Globus pallidus (tissue), 1 donor: ENCODE data around the gene CLDN9.
A peak's percentile ranks its signal among the peaks of the same experiment; 100 is the strongest.

ENCODE experiments used
- DNase-seq: peaks from one replicate; pipeline ENCODE4 v3.0.0-alpha.2; 2015; ENCODE audit warnings: low spot score

Gene CLDN9

DNA sequence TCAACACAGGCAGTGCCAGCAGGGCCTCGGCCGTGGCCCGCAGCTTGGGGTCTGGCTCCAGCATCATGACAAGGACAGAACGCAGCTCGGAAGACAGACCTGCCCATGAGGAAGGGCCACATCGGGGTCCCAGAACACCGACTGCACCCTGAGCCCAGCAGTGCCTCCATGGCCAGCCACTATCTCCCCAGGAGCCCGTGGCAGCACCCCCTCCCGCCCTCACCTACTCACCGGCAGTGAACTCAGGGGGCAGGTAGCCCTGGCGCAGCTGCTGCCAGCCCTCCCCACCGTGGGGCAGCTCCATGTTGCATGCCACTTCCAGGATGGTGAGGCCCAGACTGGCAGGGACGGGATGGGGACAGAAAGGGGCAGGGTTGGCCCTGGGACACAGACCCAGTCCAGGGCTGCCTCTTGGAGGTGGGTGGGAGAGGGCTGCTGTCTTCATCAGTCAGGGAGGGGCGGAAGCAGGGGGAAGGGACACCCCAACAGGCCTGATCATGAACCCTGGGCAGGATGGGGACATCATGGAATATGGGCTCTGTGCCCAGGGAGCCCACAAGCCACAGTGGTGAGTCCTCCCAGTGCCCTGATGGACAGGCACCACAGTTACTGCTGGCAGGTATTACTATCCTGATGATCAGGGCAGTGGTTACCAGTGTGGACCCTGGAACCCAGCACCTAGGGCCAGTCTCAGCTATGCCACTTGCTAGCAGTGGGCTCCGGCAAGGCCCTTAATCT lies 38.2 kb upstream of the CLDN9 start:
- DNase-seq = no peak

DNA sequence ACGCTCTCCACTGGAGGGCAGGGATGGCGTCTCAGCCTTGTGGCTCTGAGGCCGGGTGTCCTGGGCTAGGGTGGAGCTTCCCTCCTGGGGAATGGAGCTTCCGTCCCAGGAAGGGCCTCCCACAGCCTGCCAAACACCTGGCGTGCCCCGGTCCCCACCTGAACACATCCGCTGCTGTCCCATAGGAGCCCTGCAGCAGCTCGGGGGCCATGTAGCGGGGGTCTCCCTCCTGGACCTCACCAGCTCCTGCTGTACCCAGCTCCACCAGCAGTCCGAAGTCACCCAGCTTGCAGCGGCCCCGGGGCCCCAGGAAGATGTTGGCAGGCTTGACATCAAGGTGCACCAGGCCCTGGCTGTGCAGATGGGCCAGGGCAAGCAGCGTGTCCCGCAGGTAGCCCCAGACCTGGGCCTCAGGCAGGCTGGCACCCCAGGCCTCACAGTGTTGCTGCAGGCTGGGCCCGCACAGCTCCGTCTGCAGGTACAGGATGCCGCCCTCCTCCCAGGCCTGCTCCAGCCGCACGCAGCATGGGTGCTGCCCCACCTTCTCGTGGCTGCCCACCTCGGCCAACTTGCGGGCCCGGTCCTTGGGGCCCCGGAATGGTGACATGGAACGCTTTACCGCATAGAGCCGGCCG lies 37.4 kb upstream of the CLDN9 start:
- DNase-seq = no peak

DNA sequence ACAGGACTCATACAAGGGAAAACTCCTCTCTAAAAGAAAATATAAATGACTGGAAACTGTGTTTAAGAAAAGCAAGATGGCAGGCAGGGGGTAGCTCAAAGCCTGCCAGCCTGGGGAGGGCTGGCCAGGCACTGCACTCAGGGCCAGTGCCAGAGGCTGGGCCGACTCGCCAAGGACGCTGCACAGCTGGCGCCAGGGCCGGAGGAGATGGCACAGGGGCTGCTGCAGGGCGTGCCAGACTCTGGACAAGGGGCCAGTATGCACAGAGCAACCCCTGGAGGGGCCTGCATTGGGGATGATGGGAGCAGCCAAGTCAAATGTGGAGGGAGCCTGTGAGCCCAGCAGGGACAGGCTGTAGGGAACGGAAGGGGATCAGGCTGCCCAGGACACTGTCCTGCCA lies 36.5 kb upstream of the CLDN9 start:
- no peak for DNase-seq

DNA sequence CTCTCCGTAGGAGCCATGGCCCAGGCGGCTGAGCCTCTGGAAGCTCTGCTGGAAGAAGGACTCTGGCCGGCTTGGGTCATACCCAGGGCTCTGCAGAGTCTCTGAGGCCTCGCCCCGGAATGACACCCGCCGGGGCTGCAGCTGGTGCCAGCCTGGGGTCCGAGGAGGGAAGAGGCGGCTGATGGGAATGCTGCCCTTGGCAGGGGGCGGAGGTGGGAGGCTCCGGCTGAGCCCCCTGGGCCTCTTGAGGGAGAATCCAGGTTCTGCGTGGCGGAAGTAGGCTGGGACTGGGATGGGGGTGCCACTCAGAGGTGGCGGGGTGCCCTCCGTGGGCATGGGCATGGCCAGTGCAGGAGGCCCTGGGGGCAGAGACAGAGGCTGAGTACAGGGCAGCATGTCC lies 36.0 kb upstream of the CLDN9 start:
- DNase-seq = no peak

DNA sequence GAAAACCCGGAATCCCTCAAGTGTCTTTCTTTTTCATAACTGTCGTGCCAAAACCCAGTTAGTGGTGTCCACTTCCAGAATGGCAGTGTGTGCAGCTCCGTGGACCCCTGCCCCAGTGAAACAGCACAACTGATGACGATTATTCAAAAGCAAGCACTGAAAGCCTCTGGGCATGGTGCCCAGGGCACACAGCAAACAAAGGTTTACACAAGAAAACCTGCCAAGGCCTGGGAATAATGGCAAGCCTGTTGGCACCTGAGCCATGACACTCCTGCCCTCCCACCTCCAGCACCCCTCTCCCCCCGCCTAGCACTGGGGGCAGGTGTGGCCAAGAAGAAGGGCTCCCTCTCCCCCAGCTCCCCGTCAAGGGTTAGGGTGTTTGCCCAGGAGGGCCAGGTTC lies 35.3 kb upstream of the CLDN9 start:
- no peak for DNase-seq

DNA sequence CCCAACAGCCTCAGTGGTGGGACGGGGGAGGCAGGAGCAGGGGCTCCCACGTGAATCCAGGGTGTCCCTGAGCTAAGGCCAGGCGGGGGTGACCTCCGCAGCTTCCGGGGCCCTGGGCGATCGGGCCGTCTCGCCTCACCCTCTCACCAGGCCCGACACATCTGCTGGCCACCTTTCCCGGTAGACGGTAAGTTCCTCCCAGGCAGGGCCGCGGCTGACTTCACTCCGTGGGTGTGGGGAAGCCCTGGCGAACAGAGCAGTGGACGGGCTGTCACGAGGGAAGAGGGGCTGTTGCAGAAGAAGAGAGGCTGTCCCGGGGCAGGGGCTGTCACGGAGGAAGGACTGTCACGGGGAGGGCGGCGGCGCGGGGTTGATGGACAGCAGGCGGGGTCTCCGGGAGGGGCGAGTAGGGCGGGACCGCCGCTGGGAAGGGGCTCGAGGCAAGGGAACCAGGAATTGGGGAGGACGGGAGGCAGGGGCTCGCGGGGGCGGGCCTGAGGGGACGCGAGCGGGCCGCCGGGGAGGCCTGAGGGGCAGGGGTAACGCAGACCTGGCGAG lies 33.0 kb upstream of the CLDN9 start:
- DNase-seq = no peak

DNA sequence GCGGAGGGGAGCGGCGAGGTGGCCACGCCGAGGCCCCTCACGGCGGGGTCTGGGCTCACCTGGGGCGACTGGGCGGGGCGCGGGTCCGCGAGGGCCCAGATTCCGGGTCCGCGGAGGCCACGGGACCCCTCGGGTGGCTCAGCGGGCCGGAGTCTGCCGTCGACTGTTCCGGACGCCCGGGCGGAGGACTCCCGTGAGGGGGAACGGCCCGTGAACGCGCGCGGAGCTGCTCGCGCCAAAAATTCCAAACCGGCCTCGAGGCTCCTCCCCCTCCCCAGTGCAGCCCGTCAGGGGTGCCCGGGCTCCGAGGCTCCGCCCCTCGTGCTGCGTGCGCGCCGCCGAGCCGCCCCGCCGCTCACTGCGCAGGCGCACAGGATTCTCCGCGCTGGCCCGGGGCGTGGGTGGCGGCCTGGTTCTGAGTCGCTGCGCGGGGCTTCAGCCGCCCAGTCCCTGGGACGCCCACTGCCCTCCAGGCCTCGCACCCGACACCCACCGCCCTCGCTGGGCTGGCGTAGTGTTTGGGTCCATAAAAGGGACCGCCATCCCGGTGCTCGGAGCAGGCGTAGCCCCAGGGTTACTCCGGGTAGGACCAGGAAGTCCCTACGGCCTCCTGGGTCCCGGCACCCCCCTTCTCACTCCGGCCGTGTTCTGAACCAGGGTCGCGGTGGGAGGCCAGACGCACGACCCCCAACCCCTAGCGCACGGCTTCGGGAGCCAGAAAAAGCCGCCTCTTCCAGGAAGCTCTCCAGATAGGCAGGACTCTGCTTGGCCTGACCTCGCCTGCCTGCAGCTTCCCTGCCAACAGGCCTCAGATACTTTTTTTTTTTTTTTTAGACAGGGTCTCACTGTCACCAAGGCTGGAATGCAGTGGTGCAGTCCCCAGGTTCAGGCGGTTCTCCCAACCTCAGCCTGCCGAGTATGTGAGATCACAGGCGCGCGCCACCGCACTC lies 32.2 kb upstream of the CLDN9 start, which contains the start of gene PKMYT1:
TSS of gene PKMYT1 (minus strand) at position 220 of the 950 bp plus-strand sequence. CDS start 789 bp downstream, outside the sequence.
- peak; percentile 83 for DNase-seq

DNA sequence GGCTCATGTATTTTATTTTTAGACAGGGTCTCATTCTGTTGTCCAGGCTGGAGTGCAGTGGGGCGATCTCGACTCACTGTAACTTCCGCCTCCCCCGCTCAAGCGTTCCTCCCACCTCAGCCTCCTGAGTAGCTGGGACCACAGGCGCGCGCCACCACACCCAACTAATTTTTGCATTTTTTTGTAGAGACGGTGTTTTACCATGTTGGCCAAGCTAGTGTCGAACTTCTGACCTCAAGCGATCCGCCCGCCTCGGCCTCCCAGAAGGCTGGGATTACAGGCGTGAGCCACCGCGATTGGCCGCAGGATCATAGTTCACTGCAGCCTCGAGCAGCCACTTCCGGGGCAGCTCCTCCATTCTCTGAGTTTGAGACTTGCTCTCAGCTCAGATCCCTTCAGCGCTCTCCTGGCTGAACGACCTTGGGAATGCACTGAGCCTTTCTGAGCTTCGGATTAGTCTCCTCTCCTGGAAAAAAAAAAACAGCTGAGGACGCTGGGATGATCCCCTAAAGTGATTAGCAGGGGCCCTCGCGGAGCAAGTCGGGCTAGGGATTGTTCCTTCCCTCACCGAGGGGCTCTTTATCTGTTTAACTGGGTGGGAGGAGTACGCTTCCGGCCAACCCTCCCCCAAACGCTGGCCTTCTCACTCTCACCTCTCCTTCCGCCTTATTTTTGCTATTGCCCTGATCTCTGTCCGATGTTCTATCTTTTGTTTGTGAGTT lies 31.4 kb upstream of the CLDN9 start:
- no peak for DNase-seq

DNA sequence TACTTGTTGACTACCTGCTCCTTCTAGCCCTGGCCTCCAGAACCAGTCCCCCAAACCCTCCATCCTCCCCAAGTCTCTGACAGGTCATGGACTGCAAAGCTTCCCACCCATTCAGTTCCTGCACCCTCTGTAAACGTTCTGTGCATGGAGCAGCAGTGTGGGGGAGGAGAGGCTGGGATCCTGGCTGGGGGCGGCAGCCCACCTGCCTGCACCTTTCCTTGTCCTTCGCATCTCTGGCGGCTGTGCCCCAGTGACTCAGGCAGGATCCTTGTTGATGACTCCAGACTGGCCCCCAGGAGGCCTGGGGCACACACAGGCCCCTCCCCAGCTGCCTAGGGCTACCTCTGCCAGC lies 30.8 kb upstream of the CLDN9 start:
- DNase-seq = no peak

DNA sequence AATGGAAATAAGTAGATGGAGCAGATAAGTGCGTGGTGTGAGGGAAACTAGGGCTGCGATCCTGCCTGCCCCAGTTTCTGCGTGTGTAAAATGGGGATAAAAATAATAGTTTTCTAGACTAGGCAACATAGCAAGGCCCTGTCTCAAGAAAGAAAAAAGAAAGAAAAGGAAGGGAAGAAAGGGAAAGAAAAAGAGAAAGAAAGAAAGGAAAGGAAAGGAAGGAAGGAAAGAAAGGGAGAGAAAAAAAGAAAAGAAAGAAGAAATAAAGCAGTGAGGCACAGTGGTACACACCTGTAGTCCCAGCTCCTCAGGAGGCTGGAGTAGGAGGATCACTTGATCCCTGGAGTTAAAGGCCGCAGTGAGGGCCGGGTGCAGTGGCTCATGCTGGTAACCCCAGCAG lies 30.3 kb upstream of the CLDN9 start:
- no peak for DNase-seq

DNA sequence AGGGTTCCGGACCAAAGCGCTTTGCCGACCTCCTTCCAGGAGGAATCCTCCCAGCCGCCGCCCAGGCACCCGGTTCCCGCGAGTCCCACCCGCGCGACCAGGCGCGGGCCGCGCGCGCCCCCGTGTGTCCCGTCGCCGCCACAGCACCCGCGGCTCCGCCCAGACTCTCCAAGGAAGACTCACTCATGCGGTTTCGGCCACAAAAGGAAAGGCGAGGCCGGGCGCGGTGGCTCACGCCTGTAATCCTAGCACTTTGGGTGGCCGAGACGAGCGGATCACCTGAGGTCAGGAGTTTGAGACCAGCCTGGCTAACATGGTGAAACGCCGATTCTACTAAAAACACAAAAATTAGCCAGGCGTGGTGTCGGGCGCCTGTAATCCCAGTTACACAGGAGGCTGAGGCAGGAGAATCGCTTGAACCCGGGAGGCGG lies 29.0 kb upstream of the CLDN9 start:
- DNase-seq = no peak

DNA sequence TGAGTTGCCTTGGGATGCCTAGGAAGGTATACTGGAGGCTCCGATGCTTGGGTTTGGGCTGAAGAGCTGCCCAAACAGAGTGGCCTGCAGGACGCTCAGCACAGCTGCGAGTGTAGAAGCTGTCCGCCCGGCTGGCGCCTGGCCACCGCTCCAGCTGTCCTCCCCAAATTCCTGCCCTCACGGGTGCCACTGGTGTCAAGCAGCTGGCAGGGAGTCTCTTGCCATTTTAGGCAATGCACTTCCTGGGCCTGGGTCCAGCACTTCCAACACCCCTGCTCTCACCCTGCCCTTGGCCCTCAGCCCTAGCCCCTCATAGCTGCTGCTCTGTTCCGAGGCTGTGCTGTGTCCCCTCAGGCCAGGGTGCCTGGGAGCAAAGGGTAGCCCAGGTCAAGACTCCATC lies 27.3 kb upstream of the CLDN9 start:
- no peak for DNase-seq

DNA sequence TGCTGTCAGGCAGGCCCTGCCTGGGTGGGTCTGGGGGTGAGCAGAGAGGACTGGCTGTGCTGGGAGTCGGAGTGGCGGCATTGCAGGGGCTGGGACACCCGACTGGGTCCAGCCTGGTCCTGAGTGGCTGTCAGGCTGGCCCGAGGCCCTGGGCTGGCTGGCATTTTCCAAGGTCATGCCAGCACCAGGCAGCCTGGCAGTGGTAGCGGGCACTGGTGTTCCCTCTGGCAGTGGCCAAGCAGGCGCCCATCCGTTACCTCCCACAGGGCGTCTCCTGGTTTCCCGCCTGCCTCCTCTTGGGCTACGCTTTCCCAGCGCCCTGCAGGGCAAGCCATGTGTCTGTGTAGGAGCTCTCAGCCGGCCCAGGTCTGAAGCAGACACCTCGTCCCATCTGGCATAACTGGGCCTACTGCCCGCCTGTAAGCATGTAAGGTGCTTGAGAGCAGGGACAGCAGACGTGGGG lies 26.8 kb upstream of the CLDN9 start:
- no peak for DNase-seq

DNA sequence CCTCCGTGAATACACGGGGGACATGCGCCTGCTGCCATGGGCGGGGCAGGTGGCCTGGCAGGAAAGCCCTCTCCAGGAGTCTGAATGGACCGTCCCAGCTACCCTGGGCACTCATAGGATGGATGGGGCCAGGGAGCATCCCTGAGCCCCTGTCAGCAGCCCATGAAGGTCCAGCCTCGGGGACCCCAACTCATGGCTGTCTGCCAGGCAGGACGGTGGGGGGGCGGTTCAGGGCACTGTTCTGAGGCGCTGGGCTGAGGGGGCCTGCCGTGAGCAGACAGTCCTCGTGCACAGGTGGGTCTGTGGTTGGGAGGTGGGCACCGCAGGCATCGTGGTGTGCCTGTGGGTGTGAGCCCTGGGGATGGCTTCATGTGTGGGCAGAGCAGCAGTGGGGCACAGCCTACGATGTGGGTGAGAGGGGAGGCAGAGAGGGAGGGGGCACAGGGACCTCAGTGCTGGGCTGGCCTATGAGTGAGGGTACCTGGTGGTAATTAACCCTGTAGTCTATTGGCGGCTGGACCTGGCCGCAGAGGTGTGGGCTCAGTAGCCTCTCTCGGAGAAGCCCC lies 26.0 kb upstream of the CLDN9 start:
- DNase-seq = no peak

DNA sequence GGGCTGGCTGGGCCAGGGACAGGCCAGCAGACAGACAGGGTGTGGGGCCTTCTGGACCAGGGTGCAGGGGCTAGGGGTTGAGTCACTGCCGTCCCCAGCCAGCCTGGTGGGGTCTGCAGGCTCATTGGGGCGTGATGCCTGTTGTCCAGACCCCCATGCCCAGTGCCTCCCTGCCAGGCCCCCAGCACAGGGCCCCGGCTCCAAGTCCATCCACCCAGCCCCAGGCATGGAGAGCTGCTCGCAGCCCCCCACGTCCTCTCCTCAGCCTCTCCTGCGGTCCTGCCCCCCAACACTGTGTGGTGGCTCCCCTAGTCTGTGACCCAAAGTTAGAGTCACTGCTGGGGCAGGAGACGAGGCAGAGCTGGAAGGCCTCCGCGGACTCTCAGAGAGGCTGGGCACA lies 25.4 kb upstream of the CLDN9 start:
- DNase-seq = no peak

DNA sequence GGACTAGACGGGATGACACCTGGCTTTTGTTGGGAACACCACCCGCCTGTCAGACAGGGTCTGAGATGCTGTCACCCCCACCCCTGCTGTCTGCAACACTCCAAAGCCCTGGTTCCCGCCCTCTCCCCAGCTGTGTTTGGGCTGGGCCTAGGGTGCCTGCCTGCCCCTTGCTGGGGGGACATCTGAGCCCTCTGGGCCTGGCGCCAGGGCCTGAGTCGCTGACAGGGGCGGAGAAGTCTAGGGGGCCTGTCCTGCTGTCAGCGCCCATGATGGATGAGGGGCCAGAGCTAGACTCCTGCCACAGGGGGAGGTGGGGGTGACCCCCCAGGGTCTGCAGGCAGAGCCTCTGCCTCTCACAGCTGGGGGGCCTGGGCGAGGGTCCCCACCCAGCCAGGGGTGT lies 24.9 kb upstream of the CLDN9 start:
- DNase-seq = no peak

DNA sequence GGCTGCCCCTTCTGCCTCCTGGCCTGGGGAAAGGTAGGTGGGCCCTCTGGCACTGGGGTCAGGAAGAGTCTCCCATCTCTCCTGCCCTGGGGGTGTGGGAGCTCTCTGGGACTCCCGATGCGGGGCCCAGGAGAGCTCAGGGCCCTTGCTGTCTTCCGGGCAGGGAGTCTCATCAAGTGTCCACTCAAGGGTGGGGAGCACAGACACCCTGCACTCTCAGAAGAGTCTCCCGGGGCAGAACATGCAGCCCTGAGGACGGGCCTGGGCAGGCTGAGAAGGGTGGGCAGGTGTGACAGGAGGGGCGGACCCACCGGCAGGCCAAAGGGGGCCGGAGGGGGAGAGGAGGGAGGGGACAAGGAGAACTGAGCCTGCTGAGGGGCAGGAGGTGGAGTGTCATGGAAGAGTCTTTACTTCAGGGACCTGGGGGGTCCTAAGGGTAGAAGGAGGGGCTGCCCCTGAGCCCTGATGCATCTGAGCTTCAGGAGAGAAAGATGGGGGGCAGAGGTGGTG lies 24.1 kb upstream of the CLDN9 start:
- DNase-seq = no peak

DNA sequence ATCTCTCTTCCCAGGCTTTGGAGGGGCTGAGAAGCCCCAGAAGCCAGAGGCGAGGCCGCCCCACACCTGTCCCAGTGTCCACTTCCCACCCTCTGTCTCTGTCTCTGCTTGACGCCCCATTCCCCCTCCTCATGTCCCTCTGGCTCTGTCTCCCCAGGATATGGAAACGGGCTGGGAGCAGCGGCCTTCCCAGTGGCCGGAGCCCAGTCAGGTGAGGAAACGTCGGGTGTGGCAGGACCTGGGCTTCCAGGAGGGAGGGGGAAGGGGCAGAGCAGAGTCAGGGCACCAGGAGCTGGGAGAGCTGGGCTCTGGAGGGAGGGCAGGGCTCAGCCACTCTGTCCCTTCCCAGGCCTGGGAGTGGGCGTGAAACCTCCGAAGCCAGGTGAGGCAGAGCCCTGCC lies 21.8 kb upstream of the CLDN9 start:
- DNase-seq = no peak

DNA sequence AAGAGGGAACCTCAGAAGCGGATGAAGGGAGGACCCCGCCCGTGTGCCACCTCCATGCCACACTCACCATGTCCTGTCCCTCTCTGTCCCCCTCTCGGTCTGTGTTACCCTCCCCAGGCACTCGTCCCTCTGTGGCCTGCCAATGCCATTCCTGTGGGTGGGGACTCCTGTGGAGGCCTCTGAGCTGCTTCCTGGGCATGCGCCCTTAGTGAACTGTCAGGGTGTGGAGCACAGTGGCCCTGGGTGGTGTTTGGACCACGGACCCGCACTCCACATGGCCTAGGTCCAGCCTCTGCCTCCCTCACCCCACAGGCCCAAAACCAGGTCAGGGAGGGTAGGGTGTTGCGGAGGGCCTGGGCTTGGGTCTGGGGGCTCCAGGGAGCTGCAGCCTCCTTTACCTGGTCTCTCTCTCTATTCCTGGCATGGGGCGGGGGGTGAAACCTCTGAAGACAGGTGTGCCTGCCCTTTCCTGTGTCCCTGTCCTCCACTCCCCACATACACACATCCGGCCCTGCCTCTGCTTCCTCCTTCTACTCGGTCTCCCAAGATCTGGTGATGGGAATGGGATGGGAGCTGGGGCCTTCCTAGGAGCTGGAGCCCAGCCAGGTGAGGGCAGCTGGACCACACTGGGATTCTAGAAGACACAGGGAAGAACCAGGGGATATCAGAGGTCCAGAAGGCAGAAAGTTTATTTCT lies 21.0 kb upstream of the CLDN9 start:
- DNase-seq = no peak

DNA sequence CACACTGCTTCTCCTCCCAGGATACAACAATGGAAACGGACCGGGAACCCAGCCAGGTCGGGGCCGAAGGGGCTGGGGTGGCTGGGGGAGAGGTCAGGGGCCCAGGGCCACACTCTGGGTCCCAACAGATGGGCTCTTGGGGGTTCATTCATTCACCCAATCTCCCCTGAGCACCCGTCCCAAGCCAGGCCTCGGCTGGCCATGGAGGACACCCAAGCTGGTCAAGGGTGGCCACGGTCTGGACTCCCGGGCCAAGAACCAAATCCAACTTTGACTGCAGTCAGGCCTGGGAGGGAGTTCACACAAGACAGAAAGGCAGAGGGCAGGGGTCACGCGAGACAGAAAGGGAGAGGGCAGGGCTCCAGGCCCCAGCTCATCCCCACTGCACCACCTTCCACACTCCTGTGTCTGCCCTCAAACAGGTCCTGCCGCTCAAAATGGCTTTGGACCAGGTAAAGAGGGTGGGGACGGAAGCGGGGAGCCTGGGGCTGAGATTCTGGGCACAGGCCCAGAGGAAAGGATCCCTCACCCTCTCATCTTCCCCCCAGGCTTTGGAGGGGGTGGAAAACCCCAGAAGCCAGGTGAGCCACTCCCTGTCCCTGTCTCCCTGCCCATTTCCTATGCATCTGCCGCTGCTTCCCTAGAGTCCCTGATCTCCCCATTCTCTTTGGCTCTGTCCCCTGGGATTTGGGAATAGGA lies 20.2 kb upstream of the CLDN9 start:
- no peak for DNase-seq
